GM12873 (cell line): ENCODE results near the gene CCDC117.

Experiments
- TF ChIP-seq, protein P1 (sequence below): IDR thresholded peaks from 2 replicates; pipeline ENCODE4 v1.5.1; 2012; ENCODE audit warnings: low read depth, mild to moderate bottlenecking, moderate library complexity, low read length, control low read depth; ENCODE audit not compliant: insufficient read depth; ENCODE audit errors: missing control alignments

The CCDC117 gene

DNA sequence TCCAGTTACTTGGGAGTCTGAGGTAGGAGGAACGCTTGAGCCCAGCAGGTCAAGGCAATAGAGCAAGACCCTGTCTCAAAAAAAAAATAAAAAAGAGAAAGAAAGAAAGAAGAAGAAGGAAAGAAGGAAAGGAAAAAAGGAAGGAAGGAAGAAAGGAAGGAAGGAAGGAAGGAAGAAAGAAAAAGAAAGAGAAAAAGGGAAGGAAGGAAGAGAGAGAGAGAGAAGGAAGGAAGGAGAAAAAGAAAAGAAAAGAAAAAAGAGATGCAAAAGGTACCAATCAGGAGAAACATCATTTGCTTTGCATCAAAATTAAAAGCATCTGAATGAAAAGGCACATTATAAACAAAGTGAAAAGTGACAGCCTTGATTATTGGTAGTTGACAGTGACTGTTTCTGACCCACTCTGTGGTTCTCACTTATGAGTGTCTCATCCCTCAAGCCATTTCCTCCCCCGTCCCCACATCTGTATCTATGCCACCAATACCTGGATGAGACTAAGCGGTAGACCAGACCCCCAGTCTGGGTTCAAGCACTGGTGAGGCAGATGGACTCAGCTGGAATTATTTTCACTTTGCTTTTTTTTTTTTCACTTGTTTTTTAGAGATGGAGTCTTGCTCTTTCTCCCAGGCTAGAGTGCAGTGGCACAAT lies 60.9 kb downstream of the CCDC117 start:
- TF ChIP-seq, protein P1, sequence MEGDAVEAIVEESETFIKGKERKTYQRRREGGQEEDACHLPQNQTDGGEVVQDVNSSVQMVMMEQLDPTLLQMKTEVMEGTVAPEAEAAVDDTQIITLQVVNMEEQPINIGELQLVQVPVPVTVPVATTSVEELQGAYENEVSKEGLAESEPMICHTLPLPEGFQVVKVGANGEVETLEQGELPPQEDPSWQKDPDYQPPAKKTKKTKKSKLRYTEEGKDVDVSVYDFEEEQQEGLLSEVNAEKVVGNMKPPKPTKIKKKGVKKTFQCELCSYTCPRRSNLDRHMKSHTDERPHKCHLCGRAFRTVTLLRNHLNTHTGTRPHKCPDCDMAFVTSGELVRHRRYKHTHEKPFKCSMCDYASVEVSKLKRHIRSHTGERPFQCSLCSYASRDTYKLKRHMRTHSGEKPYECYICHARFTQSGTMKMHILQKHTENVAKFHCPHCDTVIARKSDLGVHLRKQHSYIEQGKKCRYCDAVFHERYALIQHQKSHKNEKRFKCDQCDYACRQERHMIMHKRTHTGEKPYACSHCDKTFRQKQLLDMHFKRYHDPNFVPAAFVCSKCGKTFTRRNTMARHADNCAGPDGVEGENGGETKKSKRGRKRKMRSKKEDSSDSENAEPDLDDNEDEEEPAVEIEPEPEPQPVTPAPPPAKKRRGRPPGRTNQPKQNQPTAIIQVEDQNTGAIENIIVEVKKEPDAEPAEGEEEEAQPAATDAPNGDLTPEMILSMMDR: no peak

DNA sequence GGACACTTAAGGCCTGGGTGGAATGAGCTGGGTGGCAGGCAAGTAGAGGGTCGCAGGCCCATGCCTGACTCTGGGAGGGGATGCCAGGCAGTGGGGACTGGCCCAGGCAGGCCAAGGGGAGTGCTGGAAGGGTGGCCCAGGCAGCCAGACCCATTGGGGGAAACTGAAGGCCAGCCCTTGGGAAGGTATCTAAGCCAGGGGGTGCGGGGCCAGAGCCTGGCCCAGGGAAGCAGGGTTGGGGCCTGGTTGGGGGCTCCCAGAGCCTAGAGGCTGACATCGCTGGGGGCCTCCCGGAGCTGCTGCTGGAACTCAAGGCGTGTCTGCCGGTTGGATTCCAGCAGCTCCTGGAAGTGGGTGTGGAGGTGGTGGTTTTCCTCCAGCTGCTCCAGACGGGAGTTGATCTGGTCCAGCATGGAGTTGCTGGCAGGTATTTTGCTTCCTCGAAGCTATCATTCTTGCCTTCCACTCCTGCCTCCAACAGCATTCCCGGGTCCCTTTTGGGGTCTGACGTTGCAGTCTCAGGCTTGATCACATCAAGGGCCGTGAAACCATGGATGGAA lies 63.2 kb downstream of the CCDC117 start:
- TF ChIP-seq, protein P1: no peak

DNA sequence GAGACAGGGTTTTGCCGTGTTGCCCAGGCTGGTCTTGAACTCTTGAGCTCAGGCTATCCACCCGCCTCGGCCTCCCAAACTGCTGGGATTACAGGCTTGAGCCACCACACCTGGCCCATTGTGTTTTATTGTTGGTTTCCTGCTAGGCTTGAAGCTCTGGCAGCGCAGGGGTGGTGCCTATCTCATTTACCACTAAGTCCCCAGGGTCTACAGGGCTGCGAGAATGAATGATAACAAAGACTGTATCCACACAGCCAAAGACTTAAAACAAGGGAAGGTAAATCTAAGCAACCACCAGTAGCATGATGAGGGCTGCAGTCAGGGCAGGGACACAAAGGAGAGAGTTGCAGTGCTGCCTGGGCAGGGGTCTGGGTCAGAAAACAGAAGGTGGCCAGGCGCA lies 65.1 kb downstream of the CCDC117 start:
- TF ChIP-seq, protein P1: no peak
